ENCODE data around the gene CACNB3. TPM values are rescaled to one million over a fixed set of nuclear protein-coding genes. Genes with fewer than 3 reads are reported as not detected.
"Not testable (repeated sequence)": the region's sequence is repeated elsewhere in the genome, so short reads cannot be mapped to it uniquely, and the experiment has no call there.

The CACNB3 gene
- polyA plus RNA-seq, 3 donors, result 0.84 to 6.3 (median 1.5) TPM

DNA sequence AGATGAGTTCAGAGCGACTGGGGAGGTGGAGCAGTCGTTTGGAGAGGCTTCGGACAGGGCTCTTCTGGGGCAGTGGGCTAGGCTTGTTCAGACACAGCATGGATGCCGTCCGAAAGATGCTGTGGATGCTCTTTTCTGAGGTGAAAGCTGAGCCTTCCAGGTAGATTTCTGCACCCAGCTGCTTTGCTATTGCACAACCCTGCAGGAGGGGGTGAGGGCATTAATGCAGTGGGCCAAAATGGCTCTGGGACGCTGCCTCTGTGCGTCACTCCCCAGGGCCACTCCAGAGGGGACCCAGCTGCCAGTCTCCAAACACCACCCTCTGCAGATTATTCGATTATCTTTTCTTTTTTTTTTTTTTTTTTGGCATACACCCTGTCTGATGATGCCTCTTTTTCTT lies 39.7 kb downstream of the CACNB3 start:
- peaks cover 7% of the 10 kb centered on the region for H3K4me1 Mint-ChIP-seq
- H3K4me3 ChIP-seq (replicated peaks in 1 of 3; ENCODE audit: low read depth in 2 of 3, low read length in 3 of 3), result no peak overlapping the region
- no peak overlapping the region for H3K4me3 Mint-ChIP-seq
- no peak overlapping the region for H3K4me2 ChIP-seq (replicated peaks; ENCODE audit: extremely low read depth, low read length, poor library complexity, severe bottlenecking)
- H3K27me3 Mint-ChIP-seq (ENCODE audit: low read depth in 3 of 3), result peaks cover 7 to 12% (median 7%) of the 10 kb centered on the region in 3 donors
- H3K9me3 ChIP-seq (replicated peaks in 1 of 2; ENCODE audit: control insufficient read depth in 1 of 2, insufficient read depth in 1 of 2, low read length in 2 of 2), result no peaks in the 10 kb centered on the region
- intact Hi-C loops (cut with micrococcal nuclease), result loop anchor here (10.0 kb wide), 2 partner anchors 117 to 127 kb away; partner anchors contain the start of genes WNT1 (in 1 of the 2) and WNT10B (in 1 of the 2)
- no peak for DNase-seq
- H3K27ac Mint-ChIP-seq, result no peak overlapping the region
- H3K9me3 Mint-ChIP-seq, result no peaks in the 10 kb centered on the region
- no peak overlapping the region for H3K9ac ChIP-seq (ENCODE audit: insufficient read depth, low read length, poor library complexity, severe bottlenecking)
- H3K4me1 ChIP-seq (ENCODE audit: control insufficient read depth in 1 of 2, insufficient read depth in 2 of 2, low read length in 2 of 2), result peaks cover 0 to 2% of the 10 kb centered on the region in 2 donors
- H4K20me1 ChIP-seq (ENCODE audit: insufficient read depth, low read length), result no peaks in the 10 kb centered on the region
- no peaks in the 10 kb centered on the region for H3K36me3 ChIP-seq (replicated peaks in 1 of 2; ENCODE audit: control insufficient read depth in 1 of 2, insufficient read depth in 2 of 2, low read length in 2 of 2)
- no peak overlapping the region for H2AFZ ChIP-seq (ENCODE audit: insufficient read depth, low read depth, low read length, poor library complexity, severe bottlenecking)
- peaks cover 0 to 1% of the 10 kb centered on the region in 2 donors for H3K27me3 ChIP-seq (ENCODE audit: control insufficient read depth in 2 of 2, insufficient read depth in 2 of 2, low read length in 2 of 2)
- TF ChIP-seq, protein P1, sequence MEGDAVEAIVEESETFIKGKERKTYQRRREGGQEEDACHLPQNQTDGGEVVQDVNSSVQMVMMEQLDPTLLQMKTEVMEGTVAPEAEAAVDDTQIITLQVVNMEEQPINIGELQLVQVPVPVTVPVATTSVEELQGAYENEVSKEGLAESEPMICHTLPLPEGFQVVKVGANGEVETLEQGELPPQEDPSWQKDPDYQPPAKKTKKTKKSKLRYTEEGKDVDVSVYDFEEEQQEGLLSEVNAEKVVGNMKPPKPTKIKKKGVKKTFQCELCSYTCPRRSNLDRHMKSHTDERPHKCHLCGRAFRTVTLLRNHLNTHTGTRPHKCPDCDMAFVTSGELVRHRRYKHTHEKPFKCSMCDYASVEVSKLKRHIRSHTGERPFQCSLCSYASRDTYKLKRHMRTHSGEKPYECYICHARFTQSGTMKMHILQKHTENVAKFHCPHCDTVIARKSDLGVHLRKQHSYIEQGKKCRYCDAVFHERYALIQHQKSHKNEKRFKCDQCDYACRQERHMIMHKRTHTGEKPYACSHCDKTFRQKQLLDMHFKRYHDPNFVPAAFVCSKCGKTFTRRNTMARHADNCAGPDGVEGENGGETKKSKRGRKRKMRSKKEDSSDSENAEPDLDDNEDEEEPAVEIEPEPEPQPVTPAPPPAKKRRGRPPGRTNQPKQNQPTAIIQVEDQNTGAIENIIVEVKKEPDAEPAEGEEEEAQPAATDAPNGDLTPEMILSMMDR (IDR thresholded peaks at IDR 0.05), result no peak
- H3K79me2 ChIP-seq (ENCODE audit: insufficient read depth, low read length), result no peaks in the 10 kb centered on the region
- H3K27ac ChIP-seq (ENCODE audit: low read depth in 1 of 2, low read length in 2 of 2), result no peak overlapping the region
- no peaks in the 10 kb centered on the region for H3K36me3 Mint-ChIP-seq
- WGBS (ENCODE audit: insufficient coverage), result 91% methylated on average over 7 of the region's 8 CpGs

- no peak overlapping the region for H3K4me2 ChIP-seq (replicated peaks; ENCODE audit: extremely low read depth, low read length, poor library complexity, severe bottlenecking)
- peaks cover 10 to 17% of the 10 kb centered on the region in 2 donors for H3K27me3 ChIP-seq (ENCODE audit: control insufficient read depth in 2 of 2, insufficient read depth in 2 of 2, low read length in 2 of 2)
- TF ChIP-seq, protein P1 (IDR thresholded peaks at IDR 0.05), result no peak
- no peaks in the 10 kb centered on the region for H4K20me1 ChIP-seq (ENCODE audit: insufficient read depth, low read length)
- intact Hi-C loops (cut with micrococcal nuclease), result loop anchor here (10.0 kb wide), 2 partner anchors 115 to 125 kb away; partner anchors contain the start of genes WNT1 (in 1 of the 2) and WNT10B (in 1 of the 2)
- H3K27me3 Mint-ChIP-seq (ENCODE audit: low read depth in 3 of 3), result peaks cover 20 to 28% (median 21%) of the 10 kb centered on the region in 3 donors
- H3K9me3 ChIP-seq (replicated peaks in 1 of 2; ENCODE audit: control insufficient read depth in 1 of 2, insufficient read depth in 1 of 2, low read length in 2 of 2), result no peaks in the 10 kb centered on the region
- peaks cover 9% of the 10 kb centered on the region in 2 donors for H3K4me1 ChIP-seq (ENCODE audit: control insufficient read depth in 1 of 2, insufficient read depth in 2 of 2, low read length in 2 of 2)
- H2AFZ ChIP-seq (ENCODE audit: insufficient read depth, low read depth, low read length, poor library complexity, severe bottlenecking), result no peak overlapping the region
- H3K36me3 Mint-ChIP-seq, result no peaks in the 10 kb centered on the region
- no peak overlapping the region for H3K4me3 ChIP-seq (replicated peaks in 1 of 3; ENCODE audit: low read depth in 2 of 3, low read length in 3 of 3)
- WGBS (ENCODE audit: insufficient coverage), result 100% methylated on average over 1 of the region's 5 CpGs
- peaks cover 0 to 2% (median 0%) of the 10 kb centered on the region in 7 donors for H3K9me3 Mint-ChIP-seq
- peaks cover 15% of the 10 kb centered on the region for H3K4me1 Mint-ChIP-seq
- H3K9ac ChIP-seq (ENCODE audit: insufficient read depth, low read length, poor library complexity, severe bottlenecking), result no peak overlapping the region
- no peak overlapping the region for H3K4me3 Mint-ChIP-seq
- no peak for DNase-seq
- H3K36me3 ChIP-seq (replicated peaks in 1 of 2; ENCODE audit: control insufficient read depth in 1 of 2, insufficient read depth in 2 of 2, low read length in 2 of 2), result no peaks in the 10 kb centered on the region
- H3K27ac Mint-ChIP-seq, result no peak overlapping the region
- no peak overlapping the region for H3K27ac ChIP-seq (ENCODE audit: low read depth in 1 of 2, low read length in 2 of 2)
- no peaks in the 10 kb centered on the region for H3K79me2 ChIP-seq (ENCODE audit: insufficient read depth, low read length)
These were observed 41.3 kb downstream of the CACNB3 start for GRCh38 chr12:48859607-48860006.

- Histone ChIP-seq H3K27me3 (ENCODE audit: control insufficient read depth in 2 of 2, insufficient read depth in 2 of 2, low read length in 2 of 2) (peaks cover 14 to 23% of the 10 kb centered on the region in 2 donors), H3K4me1 (ENCODE audit: control insufficient read depth in 1 of 2, insufficient read depth in 2 of 2, low read length in 2 of 2) (peaks cover 15% of the 10 kb centered on the region in 2 donors)
- H3K27ac Mint-ChIP-seq; H3K4me3 ChIP-seq (replicated peaks in 1 of 3; ENCODE audit: low read depth in 2 of 3, low read length in 3 of 3); H3K9ac ChIP-seq (ENCODE audit: insufficient read depth, low read length, poor library complexity, severe bottlenecking); H3K4me3 Mint-ChIP-seq; H3K79me2 ChIP-seq (ENCODE audit: insufficient read depth, low read length); H3K4me2 ChIP-seq (replicated peaks; ENCODE audit: extremely low read depth, low read length, poor library complexity, severe bottlenecking); DNase-seq; intact Hi-C loops (cut with micrococcal nuclease); H4K20me1 ChIP-seq (ENCODE audit: insufficient read depth, low read length); H3K9me3 Mint-ChIP-seq; H3K9me3 ChIP-seq (replicated peaks in 1 of 2; ENCODE audit: control insufficient read depth in 1 of 2, insufficient read depth in 1 of 2, low read length in 2 of 2); H2AFZ ChIP-seq (ENCODE audit: insufficient read depth, low read depth, low read length, poor library complexity, severe bottlenecking); H3K36me3 Mint-ChIP-seq; H3K27ac ChIP-seq (ENCODE audit: low read depth in 1 of 2, low read length in 2 of 2); H3K36me3 ChIP-seq (replicated peaks in 1 of 2; ENCODE audit: control insufficient read depth in 1 of 2, insufficient read depth in 2 of 2, low read length in 2 of 2): not testable (repeated sequence)
- 100% methylated on average over 3 of the region's 5 CpGs for WGBS (ENCODE audit: insufficient coverage)
- H3K27me3 Mint-ChIP-seq (ENCODE audit: low read depth in 3 of 3), result peaks cover 26 to 34% (median 27%) of the 10 kb centered on the region in 3 donors
- H3K4me1 Mint-ChIP-seq, result peaks cover 21% of the 10 kb centered on the region
These were observed 41.9 kb downstream of the CACNB3 start for GRCh38 chr12:48860236-48860635.

Measured in CD14-positive monocyte (primary cell).